Left kidney (tissue), 2 donors: Measurements from ENCODE around the gene POLE4. TPM values are rescaled to one million over a fixed set of nuclear protein-coding genes. Genes with fewer than 3 reads are reported as not detected.

ENCODE experiments used
- DNase-seq: peaks from one replicate; pipeline ENCODE4 v3.0.0-alpha.2; 2013
- polyA plus RNA-seq: library from polyadenylated mRNA; unstranded; fragments of 120-200 nt; gene quantifications from one replicate; pipeline ENCODE4 v1.2.1, GENCODE V29; 2013; ENCODE audit not compliant: insufficient read length

Gene POLE4
- polyA plus RNA-seq, 1 donor, result 44.1 TPM

DNA sequence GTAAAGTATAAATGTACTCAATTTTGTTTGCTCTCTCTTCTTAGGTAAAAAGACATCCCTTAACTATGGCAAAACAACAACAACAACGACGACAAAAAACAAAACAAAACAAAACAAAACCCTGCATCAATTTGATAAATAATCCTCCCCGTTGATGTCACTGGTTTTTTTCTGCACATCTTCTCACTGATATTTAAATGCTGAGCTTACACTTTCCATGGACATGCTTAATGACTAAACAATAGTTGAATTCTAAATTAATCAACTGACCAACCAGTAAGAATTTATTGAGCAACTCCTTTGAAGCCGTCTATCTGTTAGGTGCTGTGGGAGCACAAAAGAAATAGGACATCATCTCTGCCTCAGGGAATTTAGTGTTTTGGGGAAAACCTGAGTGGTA, 20.2 kb upstream of the POLE4 start:
- no peak for DNase-seq

DNA sequence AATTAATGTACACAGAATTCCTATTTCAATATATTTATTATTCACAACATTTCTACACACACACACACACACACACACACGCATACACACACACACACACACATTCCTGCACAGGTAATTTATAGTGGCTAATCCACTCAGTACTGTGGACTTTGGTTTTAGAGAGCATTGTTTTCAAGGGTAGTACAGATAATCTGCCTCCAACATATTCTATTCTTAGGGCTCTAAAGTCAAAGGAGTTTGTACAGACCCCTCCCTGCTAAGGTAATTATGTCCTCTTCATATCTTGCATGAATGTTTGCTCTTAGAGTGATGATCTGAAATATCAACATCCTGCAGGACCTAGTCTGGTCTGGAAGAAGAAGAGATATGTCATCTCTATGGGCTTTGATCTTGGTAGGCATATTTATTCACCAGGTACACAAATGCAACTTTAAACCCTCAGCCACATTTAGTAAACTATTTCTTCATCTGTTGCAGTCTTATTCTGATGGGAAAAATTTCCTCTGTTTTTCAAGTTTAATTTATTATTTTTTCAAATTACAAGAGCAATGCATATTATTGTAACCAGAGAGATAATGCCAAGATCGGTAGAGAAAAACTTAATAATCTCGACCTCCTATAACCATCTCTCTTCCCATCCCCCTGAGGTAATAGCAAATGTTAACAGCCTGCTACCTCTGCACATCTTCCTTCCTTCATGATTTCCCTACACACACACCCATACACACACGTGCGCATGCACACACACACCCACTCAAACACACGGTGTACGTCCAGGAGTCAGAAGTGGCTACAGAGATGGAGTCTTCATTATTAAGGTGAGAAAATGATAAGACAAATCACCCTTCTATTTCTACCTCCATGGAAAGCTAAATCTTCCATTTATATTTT, 18.3 kb upstream of the POLE4 start:
- no peak for DNase-seq

- DNase-seq, result no peak
Measured at GRCh38 chr2:74941284-74941683, 17.2 kb upstream of the POLE4 start.

- DNase-seq, result no peak
Measured at GRCh38 chr2:74942263-74942662, 16.2 kb upstream of the POLE4 start.

DNA sequence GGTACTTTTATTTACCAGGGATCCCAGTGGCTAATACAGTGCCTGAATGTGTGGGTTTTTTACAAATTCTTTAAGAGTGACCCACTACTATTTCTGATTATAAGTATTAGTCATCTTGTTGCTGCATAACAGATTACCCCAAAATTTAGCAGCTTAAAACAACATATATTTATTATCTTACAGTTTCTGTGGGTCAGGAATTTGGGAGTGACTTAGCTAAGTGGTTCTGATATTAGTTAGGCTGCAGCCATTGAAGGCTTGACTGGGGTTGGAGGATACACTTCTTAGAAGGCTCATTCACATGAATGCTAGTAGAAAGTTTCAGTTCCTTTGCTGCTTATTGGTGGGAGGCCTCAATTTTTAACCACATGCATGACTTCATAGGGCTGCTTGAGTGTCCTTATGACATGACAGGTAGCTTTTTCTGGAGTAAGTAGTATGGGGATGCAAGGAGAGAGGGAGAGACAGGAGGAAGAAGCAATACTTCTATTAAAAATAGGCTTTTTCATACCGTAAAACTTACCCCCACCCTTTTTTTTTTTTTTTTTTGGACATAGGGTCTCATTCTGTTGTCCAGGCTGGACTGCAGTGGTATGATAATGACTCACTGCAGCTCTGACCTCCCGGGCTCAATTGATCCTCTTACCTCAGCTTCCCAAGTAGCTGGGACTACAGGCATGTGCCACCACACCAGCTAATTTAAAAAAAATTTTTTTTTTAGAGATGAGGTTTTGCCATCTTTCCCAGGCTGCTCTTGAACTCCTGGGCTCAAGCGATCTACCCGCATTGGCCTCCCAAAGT, 13.3 kb upstream of the POLE4 start:
- no peak for DNase-seq

GRCh38 chr2:74945788-74946331, 12.6 kb upstream of the POLE4 start:
- no peak for DNase-seq

GRCh38 chr2:74947703-74948102, 10.7 kb upstream of the POLE4 start:
- no peak for DNase-seq

GRCh38 chr2:74948779-74949178, 9.7 kb upstream of the POLE4 start:
- no peak for DNase-seq

GRCh38 chr2:74951211-74951754, 7.2 kb upstream of the POLE4 start:
- DNase-seq, result no peak

DNA sequence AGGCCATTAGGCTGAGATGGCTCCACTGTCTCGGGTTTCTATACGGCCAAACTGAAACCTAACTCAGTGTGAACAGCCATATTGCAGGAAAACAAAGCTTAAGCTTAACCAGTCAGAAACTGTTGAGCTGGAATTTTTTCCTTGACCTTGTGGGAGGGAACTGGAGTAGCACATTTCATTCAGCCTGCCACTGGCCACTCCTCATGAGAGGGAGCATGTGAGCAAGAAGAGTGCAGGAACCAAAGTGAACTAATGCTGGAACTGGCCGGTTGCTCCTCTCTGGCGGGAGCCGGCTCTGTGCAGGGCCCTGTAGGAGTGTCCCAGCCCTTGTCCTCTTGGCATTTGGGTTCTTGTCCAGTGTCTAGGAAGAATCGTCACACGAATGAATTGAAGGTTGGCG, 5.9 kb upstream of the POLE4 start:
- DNase-seq, result no peak

GRCh38 chr2:74953796-74954499, 4.5 kb upstream of the POLE4 start:
- no peak for DNase-seq

DNA sequence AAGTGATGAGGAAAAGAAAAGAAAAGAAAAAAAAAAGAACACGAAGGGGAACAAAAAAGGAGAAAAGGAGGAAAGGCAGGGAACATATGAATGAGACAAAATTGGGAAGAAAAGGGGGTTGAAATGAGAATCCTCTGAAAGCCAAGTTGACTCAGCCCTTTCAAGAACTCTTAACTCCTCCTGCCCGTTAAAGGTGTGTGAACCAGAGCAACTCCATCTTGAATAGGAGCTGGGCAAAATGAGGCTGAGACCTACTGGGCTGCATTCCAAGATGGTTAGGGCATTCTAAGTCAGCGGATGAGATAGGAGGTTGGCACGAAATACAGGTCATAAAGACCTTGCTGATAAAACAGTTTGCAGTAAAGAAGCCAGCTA, 4.0 kb upstream of the POLE4 start:
- no peak for DNase-seq

GRCh38 chr2:74957886-74958273, 563 bp upstream of the POLE4 start:
- no peak for DNase-seq

GRCh38 chr2:74959106-74959751, 786 bp downstream of the POLE4 start:
- no peak for DNase-seq

- no peak for DNase-seq
Measured at GRCh38 chr2:74966887-74967286, 8.4 kb downstream of the POLE4 start.

DNA sequence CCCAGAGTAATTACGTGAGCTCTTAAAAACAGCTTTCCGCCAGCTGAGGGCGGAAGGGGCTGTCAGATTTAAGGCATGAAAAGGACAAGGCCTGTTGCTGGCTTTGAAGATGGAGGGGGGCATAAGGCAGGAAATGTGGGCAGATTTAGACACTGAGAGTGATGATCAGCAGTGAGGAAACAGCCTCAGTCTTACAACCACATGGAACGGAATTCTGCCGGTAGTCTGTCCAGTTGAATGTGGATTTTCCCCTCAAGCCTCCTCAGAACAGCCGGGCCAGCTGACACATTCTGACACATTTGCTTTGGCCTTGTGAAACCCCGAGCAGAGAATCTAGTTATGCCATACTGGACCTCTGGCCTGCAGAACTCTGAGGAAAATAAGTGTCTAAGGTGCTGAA, 16.6 kb downstream of the POLE4 start:
- no peak for DNase-seq

DNA sequence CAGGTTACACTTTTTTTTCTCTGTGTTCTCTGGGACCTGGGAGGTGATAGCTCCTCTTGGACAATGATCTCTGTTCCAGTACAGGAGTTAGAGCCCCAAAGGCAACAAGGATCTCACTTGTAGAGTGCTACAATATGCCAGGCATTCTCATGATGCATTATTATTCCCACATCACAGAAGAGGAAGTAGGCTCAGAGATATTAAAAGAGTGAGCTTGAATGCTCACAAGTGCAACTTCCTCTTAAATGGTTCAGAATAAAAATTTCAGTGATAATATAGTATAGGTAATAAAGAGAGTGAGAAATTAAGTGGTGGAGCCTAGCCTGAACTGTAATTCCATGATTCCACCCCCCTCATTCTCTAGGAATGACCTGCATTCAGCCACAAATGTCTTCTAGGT, 21.4 kb downstream of the POLE4 start:
- DNase-seq, result no peak

GRCh38 chr2:74982577-74982976, 24.1 kb downstream of the POLE4 start:
- DNase-seq, result no peak

DNA sequence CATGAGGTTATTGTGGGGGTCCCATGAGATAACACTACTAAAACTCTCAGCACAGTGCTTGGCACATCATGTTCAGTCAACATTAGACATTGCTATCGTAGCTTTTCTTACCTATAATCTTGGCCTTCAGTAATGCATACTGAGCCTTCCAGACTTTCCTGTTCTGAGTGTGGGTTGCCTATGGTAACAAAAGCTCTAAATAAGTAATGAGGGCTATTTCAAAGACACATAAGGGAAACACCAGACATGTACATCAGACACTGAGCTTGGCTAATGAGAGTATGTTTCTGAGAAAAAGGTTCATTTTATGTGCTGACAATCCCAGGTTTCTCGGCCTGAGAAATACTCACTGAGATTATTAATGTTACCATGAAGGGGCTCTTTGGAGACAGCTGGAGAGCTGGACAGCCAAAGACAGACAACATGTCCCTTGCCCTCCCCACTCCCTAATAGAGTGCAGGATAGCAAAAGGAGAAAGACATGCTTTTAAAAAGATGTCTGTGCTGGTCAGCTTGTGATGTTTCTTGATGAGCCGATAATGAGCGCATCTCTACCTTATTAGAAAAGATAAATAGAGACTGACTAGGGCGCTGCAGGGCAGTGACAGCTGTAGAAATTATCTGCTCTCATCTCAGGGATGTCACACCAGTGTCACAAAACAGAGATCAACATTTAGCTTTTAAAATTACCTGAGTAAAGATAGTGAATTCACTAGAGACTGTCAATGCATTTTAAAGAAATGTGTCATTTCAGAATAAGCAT, 25.4 kb downstream of the POLE4 start:
- DNase-seq, result no peak

GRCh38 chr2:74984947-74985637, 26.6 kb downstream of the POLE4 start:
- no peak for DNase-seq
